Measurements from ENCODE around the gene ZDHHC16.
"Not testable (repeated sequence)": the region's sequence is repeated elsewhere in the genome, so short reads cannot be mapped to it uniquely, and the experiment has no call there.

ZDHHC16 gene

GRCh38 chr10:97401455-97401919 is 44.5 kb upstream of the ZDHHC16 start:
- H3K4me3 ChIP-seq (ENCODE audit: low read length) = peak overlapping the region; percentile 93
- H3K4me2 ChIP-seq (ENCODE audit: low read depth, low read length) = peak overlapping the region; percentile 45; the same call in 1 of the 2 replicates

DNA sequence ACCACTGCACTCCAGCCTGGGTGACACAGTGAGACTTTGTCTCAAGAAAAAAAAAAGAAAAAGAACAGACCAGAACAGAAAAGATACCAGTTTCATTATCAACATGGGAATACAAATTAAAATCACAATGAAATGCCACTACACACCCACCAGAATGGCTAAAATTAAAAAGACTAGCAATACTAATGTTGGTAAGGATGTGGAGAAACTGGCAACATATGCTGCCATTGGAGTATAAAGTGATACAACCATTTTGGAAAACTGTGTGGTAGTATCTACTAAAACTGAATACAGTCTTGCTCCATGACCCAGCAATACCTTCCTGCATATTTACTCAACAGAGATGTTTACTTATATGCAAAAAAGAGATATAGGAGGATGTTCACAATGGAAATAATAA is 41.9 kb upstream of the ZDHHC16 start:
- Histone ChIP-seq H3K4me1 (ENCODE audit: low read length) (peaks cover 4% of the 10 kb centered on the region; the same call in 1 of the 2 replicates), H3K4me2 (ENCODE audit: low read depth, low read length) (no peak overlapping the region), H4K20me1 (ENCODE audit: insufficient read depth, low read length) (no peaks in the 10 kb centered on the region), H3K36me3 (replicated peaks; ENCODE audit: insufficient read depth, low read length) (no peaks in the 10 kb centered on the region), H3K9ac (ENCODE audit: low read length) (no peak overlapping the region), H3K9me3 (replicated peaks; ENCODE audit: insufficient read depth, low read length) (no peaks in the 10 kb centered on the region), H2AFZ (ENCODE audit: low read length) (no peak overlapping the region), H3F3A (ENCODE audit: insufficient read depth, low read length) (peaks cover 19% of the 10 kb centered on the region; the same call in 1 of the 2 replicates), H3K4me3 (ENCODE audit: low read length) (no peak overlapping the region), H3K79me2 (ENCODE audit: low read length) (peaks cover 17% of the 10 kb centered on the region), H3K27ac (ENCODE audit: low read length) (no peak overlapping the region), H3K9me2 (replicated peaks; ENCODE audit: insufficient read depth, low read length) (no peaks in the 10 kb centered on the region), H3K27me3 (replicated peaks; ENCODE audit: insufficient read depth, low read length) (no peaks in the 10 kb centered on the region)
- TF ChIP-seq, protein P1, sequence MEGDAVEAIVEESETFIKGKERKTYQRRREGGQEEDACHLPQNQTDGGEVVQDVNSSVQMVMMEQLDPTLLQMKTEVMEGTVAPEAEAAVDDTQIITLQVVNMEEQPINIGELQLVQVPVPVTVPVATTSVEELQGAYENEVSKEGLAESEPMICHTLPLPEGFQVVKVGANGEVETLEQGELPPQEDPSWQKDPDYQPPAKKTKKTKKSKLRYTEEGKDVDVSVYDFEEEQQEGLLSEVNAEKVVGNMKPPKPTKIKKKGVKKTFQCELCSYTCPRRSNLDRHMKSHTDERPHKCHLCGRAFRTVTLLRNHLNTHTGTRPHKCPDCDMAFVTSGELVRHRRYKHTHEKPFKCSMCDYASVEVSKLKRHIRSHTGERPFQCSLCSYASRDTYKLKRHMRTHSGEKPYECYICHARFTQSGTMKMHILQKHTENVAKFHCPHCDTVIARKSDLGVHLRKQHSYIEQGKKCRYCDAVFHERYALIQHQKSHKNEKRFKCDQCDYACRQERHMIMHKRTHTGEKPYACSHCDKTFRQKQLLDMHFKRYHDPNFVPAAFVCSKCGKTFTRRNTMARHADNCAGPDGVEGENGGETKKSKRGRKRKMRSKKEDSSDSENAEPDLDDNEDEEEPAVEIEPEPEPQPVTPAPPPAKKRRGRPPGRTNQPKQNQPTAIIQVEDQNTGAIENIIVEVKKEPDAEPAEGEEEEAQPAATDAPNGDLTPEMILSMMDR (IDR thresholded peaks at IDR 0.05; ENCODE audit: low read length) = no peak
- TF ChIP-seq EZH2phosphoT487 (IDR thresholded peaks at IDR 0.05; ENCODE audit: low read length) = no peak
- no peak for TF ChIP-seq EZH2 (optimal IDR thresholded peaks at IDR 0.05; ENCODE audit: low read depth, low read length)
- DNase-seq = no peak

More at GRCh38 chr10:97401455-97401919, 44.5 kb upstream of the ZDHHC16 start:
- H4K20me1 ChIP-seq (ENCODE audit: insufficient read depth, low read length) = no peaks in the 10 kb centered on the region
- no peak for DNase-seq
- H3K27ac ChIP-seq (ENCODE audit: low read length) = peak overlapping the region; percentile 89; the same call in 1 of the 2 replicates
- H3F3A ChIP-seq (ENCODE audit: insufficient read depth, low read length) = peaks cover 11% of the 10 kb centered on the region; the same call in 1 of the 2 replicates
- no peaks in the 10 kb centered on the region for H3K9me3 ChIP-seq (replicated peaks; ENCODE audit: insufficient read depth, low read length)
- no peak for TF ChIP-seq EZH2phosphoT487 (IDR thresholded peaks at IDR 0.05; ENCODE audit: low read length)
- H3K27me3 ChIP-seq (replicated peaks; ENCODE audit: insufficient read depth, low read length) = no peaks in the 10 kb centered on the region
- peak overlapping the region; percentile 97; the same call in 1 of the 2 replicates for H3K9ac ChIP-seq (ENCODE audit: low read length)
- no peaks in the 10 kb centered on the region for H3K4me1 ChIP-seq (ENCODE audit: low read length)
- no peaks in the 10 kb centered on the region for H3K9me2 ChIP-seq (replicated peaks; ENCODE audit: insufficient read depth, low read length)
- H3K79me2 ChIP-seq (ENCODE audit: low read length) = peaks cover 27% of the 10 kb centered on the region
- H3K36me3 ChIP-seq (replicated peaks; ENCODE audit: insufficient read depth, low read length) = no peaks in the 10 kb centered on the region
- H2AFZ ChIP-seq (ENCODE audit: low read length) = peak overlapping the region; percentile 46

GRCh38 chr10:97406064-97406463 is 39.9 kb upstream of the ZDHHC16 start:
- Histone ChIP-seq H2AFZ (ENCODE audit: low read length) (no peak overlapping the region), H3K27ac (ENCODE audit: low read length) (no peak overlapping the region), H3K27me3 (replicated peaks; ENCODE audit: insufficient read depth, low read length) (no peaks in the 10 kb centered on the region), H3K4me2 (ENCODE audit: low read depth, low read length) (no peak overlapping the region), H3K79me2 (ENCODE audit: low read length) (no peaks in the 10 kb centered on the region), H4K20me1 (ENCODE audit: insufficient read depth, low read length) (no peaks in the 10 kb centered on the region), H3K36me3 (replicated peaks; ENCODE audit: insufficient read depth, low read length) (no peaks in the 10 kb centered on the region), H3K4me3 (ENCODE audit: low read length) (no peak overlapping the region), H3K9me3 (replicated peaks; ENCODE audit: insufficient read depth, low read length) (no peaks in the 10 kb centered on the region), H3K4me1 (ENCODE audit: low read length) (peaks cover 4% of the 10 kb centered on the region; the same call in 1 of the 2 replicates), H3F3A (ENCODE audit: insufficient read depth, low read length) (peaks cover 8% of the 10 kb centered on the region; the same call in 1 of the 2 replicates), H3K9me2 (replicated peaks; ENCODE audit: insufficient read depth, low read length) (no peaks in the 10 kb centered on the region), H3K9ac (ENCODE audit: low read length) (no peak overlapping the region)
- DNase-seq = no peak
- TF ChIP-seq EZH2 (optimal IDR thresholded peaks at IDR 0.05; ENCODE audit: low read depth, low read length) (no peak), EZH2phosphoT487 (IDR thresholded peaks at IDR 0.05; ENCODE audit: low read length) (no peak)
- TF ChIP-seq, protein P1 (IDR thresholded peaks at IDR 0.05; ENCODE audit: low read length) = no peak

DNA sequence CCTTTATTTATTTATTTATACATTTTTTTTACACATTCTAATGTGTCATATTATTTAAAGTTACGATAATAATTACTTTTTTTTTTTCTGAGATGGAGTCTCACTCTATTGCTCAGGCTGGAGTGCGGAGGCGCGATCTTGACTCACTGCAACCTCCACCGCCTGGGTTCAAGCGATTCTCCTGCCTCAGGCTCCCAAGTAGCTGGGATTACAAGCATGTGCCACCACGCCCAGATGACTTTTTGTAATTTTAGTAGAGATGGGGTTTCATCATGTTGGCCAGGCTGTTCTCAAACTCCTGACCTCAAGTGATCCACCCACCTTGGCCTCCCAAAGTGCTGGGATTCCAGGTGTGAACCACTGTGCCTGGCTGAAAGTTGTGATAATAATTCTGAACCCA is 39.5 kb upstream of the ZDHHC16 start:
- H3K9ac ChIP-seq (ENCODE audit: low read length); H3F3A ChIP-seq (ENCODE audit: insufficient read depth, low read length); H3K4me1 ChIP-seq (ENCODE audit: low read length); H3K9me3 ChIP-seq (replicated peaks; ENCODE audit: insufficient read depth, low read length); H3K4me3 ChIP-seq (ENCODE audit: low read length); H3K27me3 ChIP-seq (replicated peaks; ENCODE audit: insufficient read depth, low read length); H3K9me2 ChIP-seq (replicated peaks; ENCODE audit: insufficient read depth, low read length); H3K36me3 ChIP-seq (replicated peaks; ENCODE audit: insufficient read depth, low read length); DNase-seq; H3K27ac ChIP-seq (ENCODE audit: low read length); H2AFZ ChIP-seq (ENCODE audit: low read length); H4K20me1 ChIP-seq (ENCODE audit: insufficient read depth, low read length); H3K79me2 ChIP-seq (ENCODE audit: low read length): not testable (repeated sequence)
- peak overlapping the region; percentile 77; the same call in 1 of the 2 replicates for H3K4me2 ChIP-seq (ENCODE audit: low read depth, low read length)

Measured in MM.1S (cell line).